NCI-H1048 (cell line): ENCODE results near the gene HTR2A.

Experiments
- DNase-seq: peaks from one replicate; lab custom pipeline; 2025; lab: John Stamatoyannopoulos, UW

The HTR2A gene

GRCh38 chr13:46896341-46897137 lies at the start of gene HTR2A:
Gene HTR2A, minus strand, starts transcription at chr13:46897053. Its CDS starts 1,147 bp downstream, at chr13:46895906.
- no peak for DNase-seq

- no peak for DNase-seq
These were observed 39.7 kb upstream of the HTR2A start for GRCh38 chr13:46936525-46936924.

- no peak for DNase-seq
These were observed 37.9 kb upstream of the HTR2A start for GRCh38 chr13:46934749-46935148.

GRCh38 chr13:46926916-46927590 lies 30.2 kb upstream of the HTR2A start:
- no peak for DNase-seq

GRCh38 chr13:46925486-46925885 lies 28.6 kb upstream of the HTR2A start:
- DNase-seq: no peak

GRCh38 chr13:46914341-46914740 lies 17.5 kb upstream of the HTR2A start:
- no peak for DNase-seq

GRCh38 chr13:46913757-46914156 lies 16.9 kb upstream of the HTR2A start:
- no peak for DNase-seq

GRCh38 chr13:46909042-46909441 lies 12.2 kb upstream of the HTR2A start:
- no peak for DNase-seq

GRCh38 chr13:46908501-46908900 lies 11.6 kb upstream of the HTR2A start:
- no peak for DNase-seq

- DNase-seq: no peak
These were observed 9.6 kb upstream of the HTR2A start for GRCh38 chr13:46906405-46906804.

- DNase-seq: no peak
These were observed 8.4 kb upstream of the HTR2A start for GRCh38 chr13:46905249-46905648.

GRCh38 chr13:46903748-46904147 lies 6.9 kb upstream of the HTR2A start:
- no peak for DNase-seq

- no peak for DNase-seq
These were observed 4.9 kb upstream of the HTR2A start for GRCh38 chr13:46901721-46902120.

GRCh38 chr13:46899801-46900200 lies 2.9 kb upstream of the HTR2A start:
- no peak for DNase-seq

- no peak for DNase-seq
These were observed 1.5 kb downstream of the HTR2A start for GRCh38 chr13:46895381-46895780.

- DNase-seq: no peak
These were observed 2.3 kb downstream of the HTR2A start for GRCh38 chr13:46894568-46894967.

GRCh38 chr13:46893798-46894560 lies 2.9 kb downstream of the HTR2A start:
- DNase-seq: peak; percentile 0

- DNase-seq: no peak
These were observed 3.6 kb downstream of the HTR2A start for GRCh38 chr13:46893221-46893740.

- no peak for DNase-seq
These were observed 11.8 kb downstream of the HTR2A start for GRCh38 chr13:46885018-46885417.

GRCh38 chr13:46884531-46884930 lies 12.3 kb downstream of the HTR2A start:
- DNase-seq: no peak

- DNase-seq: no peak
These were observed 15.2 kb downstream of the HTR2A start for GRCh38 chr13:46881621-46882020.

GRCh38 chr13:46874006-46874405 lies 22.8 kb downstream of the HTR2A start:
- DNase-seq: no peak

- no peak for DNase-seq
These were observed 25.3 kb downstream of the HTR2A start for GRCh38 chr13:46871557-46871956.
